ENCODE results near the gene DNMBP. TPM values are rescaled to one million over a fixed set of nuclear protein-coding genes. Genes with fewer than 3 reads are reported as not detected.

DNMBP gene
- total and polyA plus RNA-seq, 2 experiments from 2014 or later, result 13.4 to 31.2 TPM

GRCh38 chr10:99908512-99908911 lies 101.2 kb downstream of the DNMBP start:
- Mint-ChIP-seq H3K27ac (peak overlapping the region; percentile 39; the same call in 1 of the 2 replicates), H3K4me1 (peaks cover 16% of the 10 kb centered on the region), H3K9me3 (no peaks in the 10 kb centered on the region), H3K36me3 (ENCODE audit: low read depth) (peaks cover 84% of the 10 kb centered on the region), H3K4me3 (no peak overlapping the region), H3K27me3 (ENCODE audit: insufficient read depth, low read depth, poor library complexity) (peaks cover 9% of the 10 kb centered on the region)
- H3K4me1 ChIP-seq (ENCODE audit: insufficient read depth), result peaks cover 19% of the 10 kb centered on the region
- ATAC-seq (no peak), DNase-seq (ENCODE audit: low spot score) (no peak)
- H3K4me3 ChIP-seq, result no peak overlapping the region
- H2AFZ ChIP-seq, result no peak overlapping the region
- H3K27ac ChIP-seq (ENCODE audit: low read depth), result no peak overlapping the region
- no peak overlapping the region for H3K4me2 ChIP-seq
- no peak for TF ChIP-seq EZH2 (IDR thresholded peaks at IDR 0.05; ENCODE audit: low read depth, unreplicated experiment)
- TF ChIP-seq REST (IDR thresholded peaks at IDR 0.05; ENCODE audit: unreplicated experiment), result no peak
- no peak for TF ChIP-seq EZH2phosphoT487 (IDR thresholded peaks at IDR 0.05; ENCODE audit: unreplicated experiment)
- TF ChIP-seq NANOG (IDR thresholded peaks at IDR 0.05; ENCODE audit: borderline replicate concordance), result no peak
- no peak for TF ChIP-seq ZNF462 (CRISPR knock-in tag; IDR thresholded peaks at IDR 0.05)
- no peak for TF ChIP-seq CTCF (conservative IDR thresholded peaks at IDR 0.05; ENCODE audit: low read depth in 2 of 2)
- no peak for TF ChIP-seq ZNF331 (CRISPR knock-in tag; IDR thresholded peaks at IDR 0.05; ENCODE audit: low read depth)
- no peak for TF ChIP-seq CREB1 (CRISPR knock-in tag; IDR thresholded peaks at IDR 0.05; ENCODE audit: low read depth)
- TF ChIP-seq ETS1 (IDR thresholded peaks at IDR 0.05), result no peak
- TF ChIP-seq STAT1 (IDR thresholded peaks at IDR 0.05; ENCODE audit: unreplicated experiment), result no peak
- TF ChIP-seq ZNF114 (CRISPR knock-in tag; IDR thresholded peaks at IDR 0.05), result no peak
- no peak for TF ChIP-seq JUNB (IDR thresholded peaks at IDR 0.05; ENCODE audit: unreplicated experiment)
- no peak for TF ChIP-seq POLR2AphosphoS5 (IDR thresholded peaks at IDR 0.05; ENCODE audit: low read depth)
- 0 out of 2 replicates have a peak, but pooled peaks cover 14% of the 10 kb centered on the region for H3F3A ChIP-seq (replicated peaks; ENCODE audit: low read depth)
- H3K79me2 ChIP-seq (replicated peaks; ENCODE audit: insufficient read depth), result peaks cover 85% of the 10 kb centered on the region
- H4K20me1 ChIP-seq (replicated peaks; ENCODE audit: insufficient read depth), result peaks cover 18% of the 10 kb centered on the region
- no peaks in the 10 kb centered on the region for H3K27me3 ChIP-seq (ENCODE audit: insufficient read depth)
- H3K9me2 ChIP-seq (ENCODE audit: insufficient read depth), result no peaks in the 10 kb centered on the region
- peaks cover 52% of the 10 kb centered on the region for H3K36me3 ChIP-seq (ENCODE audit: insufficient read depth)

Measured in GM23338 (cell line).